Epithelial cell of proximal tubule (primary cell): ENCODE measurements around the gene TNFAIP8L2. TPM values are rescaled to one million over a fixed set of nuclear protein-coding genes. Genes with fewer than 3 reads are reported as not detected.

Source experiments
- DNase-seq: peaks from one replicate; pipeline ENCODE4 v3.0.0-alpha.2; 2011; ENCODE audit warnings: low read depth
- H3K4me3 ChIP-seq: 2 replicates; pipeline ENCODE4 v1.5.1; 2011; ENCODE audit warnings: low read depth, mild to moderate bottlenecking, low read length
- total RNA-seq: library from RNA; depleted of rRNA; stranded (reverse); fragments of >200 nt; gene quantifications from 2 replicates; pipeline ENCODE4 v1.2.3, GENCODE V29; 2015
- TF ChIP-seq, protein P1 (sequence below): conservative IDR thresholded peaks from 2 replicates; pipeline ENCODE4 v1.5.1; 2012; ENCODE audit warnings: low read depth, mild to moderate bottlenecking, low read length

Gene TNFAIP8L2
- total RNA-seq, 1 donor from 2014 or later = not detected

DNA sequence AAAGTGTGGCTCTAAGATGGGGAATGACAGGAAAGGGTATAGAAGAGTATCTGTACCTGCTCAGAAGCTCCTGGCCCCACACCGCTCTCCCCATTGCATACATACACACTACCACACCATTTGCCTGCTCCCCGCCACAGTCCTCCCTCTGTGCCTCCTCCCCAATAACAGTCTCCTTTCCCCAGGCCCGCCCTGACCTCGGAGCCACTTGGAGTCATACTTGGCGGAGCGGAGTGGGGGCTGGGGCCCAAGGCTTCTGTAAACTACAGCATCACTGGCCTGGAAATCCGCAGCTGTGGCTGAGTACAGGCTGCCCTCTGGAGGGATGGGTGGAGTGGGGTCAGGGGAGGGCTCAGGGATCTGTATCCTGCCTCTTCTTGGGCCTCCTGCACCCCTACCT is 18.7 kb upstream of the TNFAIP8L2 start:
- no peak overlapping the region for H3K4me3 ChIP-seq
- DNase-seq = no peak
- TF ChIP-seq, protein P1, sequence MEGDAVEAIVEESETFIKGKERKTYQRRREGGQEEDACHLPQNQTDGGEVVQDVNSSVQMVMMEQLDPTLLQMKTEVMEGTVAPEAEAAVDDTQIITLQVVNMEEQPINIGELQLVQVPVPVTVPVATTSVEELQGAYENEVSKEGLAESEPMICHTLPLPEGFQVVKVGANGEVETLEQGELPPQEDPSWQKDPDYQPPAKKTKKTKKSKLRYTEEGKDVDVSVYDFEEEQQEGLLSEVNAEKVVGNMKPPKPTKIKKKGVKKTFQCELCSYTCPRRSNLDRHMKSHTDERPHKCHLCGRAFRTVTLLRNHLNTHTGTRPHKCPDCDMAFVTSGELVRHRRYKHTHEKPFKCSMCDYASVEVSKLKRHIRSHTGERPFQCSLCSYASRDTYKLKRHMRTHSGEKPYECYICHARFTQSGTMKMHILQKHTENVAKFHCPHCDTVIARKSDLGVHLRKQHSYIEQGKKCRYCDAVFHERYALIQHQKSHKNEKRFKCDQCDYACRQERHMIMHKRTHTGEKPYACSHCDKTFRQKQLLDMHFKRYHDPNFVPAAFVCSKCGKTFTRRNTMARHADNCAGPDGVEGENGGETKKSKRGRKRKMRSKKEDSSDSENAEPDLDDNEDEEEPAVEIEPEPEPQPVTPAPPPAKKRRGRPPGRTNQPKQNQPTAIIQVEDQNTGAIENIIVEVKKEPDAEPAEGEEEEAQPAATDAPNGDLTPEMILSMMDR = no peak

DNA sequence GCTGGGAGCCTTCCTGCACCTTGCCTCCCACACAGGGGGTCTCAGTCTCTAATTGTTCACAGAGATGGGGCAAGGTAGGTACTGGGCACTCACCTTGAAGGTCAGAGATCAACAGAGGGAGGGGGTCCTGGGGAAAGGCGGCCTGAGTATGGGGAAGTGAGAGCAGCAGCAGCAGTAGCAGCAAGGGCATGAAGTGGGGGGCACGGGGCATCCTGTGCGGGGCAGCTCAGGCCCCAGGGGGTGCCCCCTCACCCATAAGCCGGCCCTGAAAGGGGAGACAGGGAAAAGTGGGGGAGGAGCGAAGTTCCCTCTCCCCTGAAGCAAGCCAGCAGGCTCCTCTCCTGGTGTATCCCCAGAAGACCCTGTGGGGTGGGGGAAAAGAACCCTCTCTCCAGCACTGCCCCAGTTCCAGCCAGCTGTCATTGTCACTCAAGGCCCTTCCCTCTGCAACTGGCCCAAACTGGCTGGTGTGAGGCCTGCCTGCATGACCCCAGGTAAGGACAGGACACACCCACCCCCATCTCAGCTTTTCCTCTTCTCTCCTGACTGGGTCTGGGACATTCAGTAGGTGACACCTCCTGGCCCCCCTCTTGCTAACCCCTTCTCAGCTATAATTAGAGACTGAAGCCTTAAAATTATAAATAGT is 13.9 kb upstream of the TNFAIP8L2 start:
- TF ChIP-seq, protein P1 = no peak
- no peak overlapping the region for H3K4me3 ChIP-seq
- no peak for DNase-seq

DNA sequence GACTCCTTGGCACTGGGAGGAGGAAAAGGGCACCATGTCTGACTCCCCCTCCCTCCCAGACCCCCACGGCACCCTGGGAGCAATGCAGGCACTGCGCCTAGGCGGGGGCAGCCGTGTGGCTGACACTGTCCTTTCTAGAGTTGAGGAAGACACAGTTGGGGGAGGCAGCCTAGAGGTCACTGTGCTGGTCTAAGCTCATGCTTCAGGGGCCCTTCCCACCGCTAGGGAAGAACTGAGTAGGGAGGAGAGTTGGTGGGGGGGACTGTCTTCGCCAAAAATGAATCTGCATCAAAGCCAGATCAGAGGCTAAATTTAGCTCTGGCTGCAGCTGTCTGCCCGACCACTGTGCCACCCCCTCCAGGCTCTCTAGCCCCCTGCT is 13.4 kb upstream of the TNFAIP8L2 start:
- TF ChIP-seq, protein P1 = no peak
- no peak overlapping the region for H3K4me3 ChIP-seq
- no peak for DNase-seq

DNA sequence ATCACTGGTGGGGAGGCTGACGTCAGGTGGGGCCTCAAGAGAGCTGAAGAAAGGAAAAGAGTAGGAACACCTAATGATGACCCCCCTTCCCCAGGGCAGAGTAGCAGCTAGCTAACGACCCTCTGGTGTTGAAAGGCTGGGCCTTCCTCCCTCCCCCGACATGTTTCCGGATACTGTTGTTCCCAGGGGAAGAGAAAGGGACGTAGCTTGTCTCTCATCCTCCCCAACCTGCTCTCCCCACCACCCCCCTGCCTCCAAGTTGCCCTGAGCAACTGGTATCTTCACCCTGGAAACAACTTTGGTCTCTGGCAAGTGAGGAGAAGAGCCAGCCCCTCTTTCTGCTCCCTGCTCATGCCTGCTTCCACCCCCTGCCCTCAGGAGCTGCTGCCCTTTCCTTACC is 12.5 kb upstream of the TNFAIP8L2 start:
- TF ChIP-seq, protein P1 = no peak
- no peak for DNase-seq
- no peak overlapping the region for H3K4me3 ChIP-seq

DNA sequence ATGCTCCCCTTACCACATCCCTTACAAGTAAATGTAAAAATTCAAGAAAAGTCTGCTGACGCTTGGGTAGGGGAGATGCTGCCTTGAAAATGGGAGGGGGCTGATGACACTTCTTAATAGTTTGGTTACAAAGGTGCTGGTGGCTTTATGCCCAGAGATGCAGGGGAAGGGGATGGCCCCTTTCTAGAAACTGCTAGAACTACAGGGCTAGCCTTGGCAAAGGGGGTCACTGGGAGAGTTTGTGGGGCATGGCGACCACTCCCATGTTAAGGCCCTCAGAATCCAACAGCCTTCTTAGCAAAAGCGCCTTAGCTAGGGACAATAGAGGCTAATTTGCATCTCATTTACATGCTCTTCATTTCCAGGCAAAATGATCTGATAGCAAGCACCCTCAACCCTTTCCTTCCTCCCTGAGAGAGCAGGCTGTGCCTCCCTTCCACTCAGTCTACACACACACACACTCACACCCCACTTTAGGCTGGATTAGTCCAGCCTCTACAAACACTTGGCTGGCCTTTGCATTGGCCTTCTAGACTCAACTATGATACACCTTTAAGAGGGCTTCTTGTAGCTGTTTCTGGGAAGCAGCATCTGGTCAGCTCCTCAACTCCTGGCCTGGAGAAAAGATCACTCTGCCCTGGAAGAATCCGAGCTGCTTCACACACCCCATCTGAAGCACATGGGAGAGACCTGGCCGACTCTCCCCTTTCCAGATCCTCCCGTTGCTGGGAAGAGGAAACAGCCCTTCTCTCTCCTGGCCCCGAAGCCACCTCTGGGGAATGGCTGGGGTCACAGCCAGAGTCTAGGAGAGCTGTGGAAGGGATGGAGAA is 11.8 kb upstream of the TNFAIP8L2 start:
- TF ChIP-seq, protein P1 = no peak
- no peak for DNase-seq
- H3K4me3 ChIP-seq = no peak overlapping the region

DNA sequence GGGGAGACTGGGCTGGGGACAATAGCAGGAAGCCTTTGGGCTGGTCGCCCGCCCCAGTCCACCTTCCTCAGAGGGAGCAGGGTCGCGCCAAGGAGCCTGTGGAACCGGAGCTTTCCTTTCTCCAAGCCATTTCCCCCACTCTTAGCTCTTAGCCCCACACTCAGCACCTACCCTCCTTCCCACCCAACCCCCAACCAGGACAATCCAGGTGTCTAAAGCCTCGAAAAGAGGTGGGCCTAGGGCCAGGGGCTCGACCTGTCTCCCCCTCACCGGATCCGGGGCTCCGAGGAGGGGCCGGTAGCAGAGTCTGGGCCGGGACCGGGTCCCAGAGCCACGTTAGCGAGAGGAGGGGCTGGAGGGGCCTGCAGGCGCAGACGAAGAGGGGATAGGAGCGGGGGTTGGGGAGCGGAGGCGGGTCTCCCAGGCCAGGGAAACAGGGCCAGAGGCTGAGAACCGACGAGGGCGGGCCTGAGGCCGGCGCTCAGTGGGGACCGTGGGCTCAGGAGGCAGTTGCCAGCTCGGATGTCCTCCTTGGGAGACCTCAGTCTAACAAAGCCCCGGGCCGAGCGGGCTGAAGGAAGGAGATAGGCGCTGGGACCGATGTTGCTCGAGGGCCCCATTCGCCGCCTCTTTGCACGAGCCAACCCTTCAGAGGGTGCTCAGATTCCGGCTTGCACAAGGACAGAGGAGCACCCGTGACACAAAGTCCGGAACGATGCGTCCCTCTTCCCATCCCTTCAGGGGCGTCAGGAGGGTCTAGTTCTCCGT is 11.0 kb upstream of the TNFAIP8L2 start:
- no peak for DNase-seq
- TF ChIP-seq, protein P1 = no peak
- H3K4me3 ChIP-seq = peak overlapping the region; percentile 67
